Measurements from ENCODE around the gene TADA2B.

The TADA2B gene

GRCh38 chr4:7062816-7063215, 19.6 kb downstream of the TADA2B start:
- Histone ChIP-seq H3K27ac (ENCODE audit: low read length) (no peak overlapping the region), H3K9me3 (ENCODE audit: control insufficient read depth in 1 of 2, low read length in 2 of 2) (no peaks in the 10 kb centered on the region), H3K4me1 (ENCODE audit: control insufficient read depth in 1 of 2, insufficient read depth in 2 of 2, low read length in 2 of 2) (peaks cover 10 to 18% of the 10 kb centered on the region in 2 donors), H3K36me3 (ENCODE audit: control insufficient read depth in 1 of 2, insufficient read depth in 2 of 2, low read length in 2 of 2) (peaks cover 36 to 37% of the 10 kb centered on the region in 2 donors), H3K27me3 (ENCODE audit: low read depth, low read length) (no peaks in the 10 kb centered on the region), H3K4me3 (ENCODE audit: low read depth in 1 of 2, low read length in 2 of 2) (no peak overlapping the region)

GRCh38 chr4:7063362-7063761, 20.2 kb downstream of the TADA2B start:
- Histone ChIP-seq H3K9me3 (ENCODE audit: control insufficient read depth in 1 of 2, low read length in 2 of 2) (no peaks in the 10 kb centered on the region), H3K4me3 (ENCODE audit: low read depth in 1 of 2, low read length in 2 of 2) (no peak overlapping the region), H3K27me3 (ENCODE audit: low read depth, low read length) (no peaks in the 10 kb centered on the region), H3K4me1 (ENCODE audit: control insufficient read depth in 1 of 2, insufficient read depth in 2 of 2, low read length in 2 of 2) (peaks cover 10 to 18% of the 10 kb centered on the region in 2 donors), H3K36me3 (ENCODE audit: control insufficient read depth in 1 of 2, insufficient read depth in 2 of 2, low read length in 2 of 2) (peaks cover 36 to 37% of the 10 kb centered on the region in 2 donors), H3K27ac (ENCODE audit: low read length) (no peak overlapping the region)

DNA sequence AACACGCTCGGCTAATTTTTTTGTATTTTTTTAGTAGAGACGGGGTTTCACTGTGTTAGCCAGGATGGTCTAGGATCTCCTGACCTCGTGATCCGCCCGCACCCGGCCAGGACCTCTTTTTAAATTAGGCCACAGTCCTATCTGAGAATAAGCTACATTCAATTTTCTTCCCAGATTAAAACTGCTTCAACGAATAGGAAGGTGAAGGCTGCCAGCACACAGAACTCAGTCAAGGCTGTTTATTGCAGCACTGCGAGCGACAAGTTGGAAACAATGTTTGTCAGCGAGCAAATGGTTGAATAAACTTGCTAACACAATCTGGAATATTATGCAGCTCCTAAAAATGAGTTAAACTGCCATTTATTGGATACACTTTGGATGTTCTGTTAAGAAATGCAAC, 22.8 kb downstream of the TADA2B start:
- no peak overlapping the region for H3K4me3 ChIP-seq (ENCODE audit: low read depth in 1 of 2, low read length in 2 of 2)

GRCh38 chr4:7066493-7066892, 23.3 kb downstream of the TADA2B start:
- Histone ChIP-seq H3K36me3 (ENCODE audit: control insufficient read depth in 1 of 2, insufficient read depth in 2 of 2, low read length in 2 of 2) (peaks cover 14 to 17% of the 10 kb centered on the region in 2 donors), H3K4me1 (ENCODE audit: control insufficient read depth in 1 of 2, insufficient read depth in 2 of 2, low read length in 2 of 2) (peaks cover 10 to 24% of the 10 kb centered on the region in 2 donors), H3K4me3 (ENCODE audit: low read depth in 1 of 2, low read length in 2 of 2) (peak overlapping the region; percentile 79 to 92), H3K27ac (ENCODE audit: low read length) (peak overlapping the region; percentile 77), H3K9me3 (ENCODE audit: control insufficient read depth in 1 of 2, low read length in 2 of 2) (no peaks in the 10 kb centered on the region), H3K27me3 (ENCODE audit: low read depth, low read length) (no peaks in the 10 kb centered on the region)

More for the DNA sequence above, 22.8 kb downstream of the TADA2B start:
- Histone ChIP-seq H3K9me3 (ENCODE audit: control insufficient read depth in 1 of 2, low read length in 2 of 2) (no peaks in the 10 kb centered on the region), H3K36me3 (ENCODE audit: control insufficient read depth in 1 of 2, insufficient read depth in 2 of 2, low read length in 2 of 2) (peaks cover 19 to 21% of the 10 kb centered on the region in 2 donors), H3K4me1 (ENCODE audit: control insufficient read depth in 1 of 2, insufficient read depth in 2 of 2, low read length in 2 of 2) (peaks cover 10 to 24% of the 10 kb centered on the region in 2 donors), H3K27ac (ENCODE audit: low read length) (no peak overlapping the region), H3K27me3 (ENCODE audit: low read depth, low read length) (no peaks in the 10 kb centered on the region)

- Histone ChIP-seq H3K4me1 (ENCODE audit: control insufficient read depth in 1 of 2, insufficient read depth in 2 of 2, low read length in 2 of 2) (peaks cover 10 to 24% of the 10 kb centered on the region in 2 donors), H3K27me3 (ENCODE audit: low read depth, low read length) (no peaks in the 10 kb centered on the region), H3K9me3 (ENCODE audit: control insufficient read depth in 1 of 2, low read length in 2 of 2) (no peaks in the 10 kb centered on the region), H3K4me3 (ENCODE audit: low read depth in 1 of 2, low read length in 2 of 2) (peak overlapping the region; percentile 79 to 92), H3K36me3 (ENCODE audit: control insufficient read depth in 1 of 2, insufficient read depth in 2 of 2, low read length in 2 of 2) (peaks cover 9 to 11% of the 10 kb centered on the region in 2 donors), H3K27ac (ENCODE audit: low read length) (peak overlapping the region; percentile 77)
These were observed 23.9 kb downstream of the TADA2B start for GRCh38 chr4:7067126-7067451.

DNA sequence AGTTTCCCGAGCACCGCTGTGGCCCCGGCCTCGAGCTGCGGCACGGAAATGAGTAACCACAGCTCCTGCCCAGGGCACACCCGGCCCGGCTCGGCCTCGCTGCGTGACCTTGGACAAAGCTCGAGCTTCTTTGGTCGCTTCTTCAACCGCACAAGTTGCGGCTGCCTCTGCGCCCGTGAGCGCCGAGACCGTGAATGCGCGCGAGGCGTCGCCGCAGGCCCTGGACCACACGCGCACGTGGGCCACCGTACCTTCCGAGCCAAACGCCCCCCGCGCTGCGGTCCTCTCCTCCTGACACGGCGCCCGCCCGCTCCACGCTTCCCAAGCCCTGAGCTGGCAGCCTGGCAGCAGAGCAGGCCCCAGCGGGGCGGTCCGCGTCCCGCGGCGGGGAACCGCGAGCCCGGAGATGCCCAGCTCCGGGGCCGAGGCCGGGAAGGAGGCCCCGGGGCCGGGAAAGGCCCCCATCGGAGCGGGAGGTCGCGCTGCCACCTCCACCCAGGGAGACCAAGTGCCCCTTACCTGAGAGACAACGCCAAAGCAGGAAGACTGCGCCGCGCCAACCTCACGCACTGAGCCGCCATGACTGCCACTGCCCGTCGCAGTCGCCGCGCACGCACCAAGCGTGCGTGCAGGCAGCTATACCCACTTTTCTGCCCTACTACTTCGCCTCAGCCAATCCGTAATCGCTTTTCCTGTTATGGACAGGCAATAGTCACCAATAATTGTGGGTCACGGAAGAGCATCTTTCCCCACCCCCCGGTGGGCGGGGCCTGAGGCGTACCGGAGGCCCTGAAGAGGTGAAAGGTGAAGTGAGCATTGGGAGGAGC, 24.5 kb downstream of the TADA2B start, which contains the start of gene GRPEL1:
Gene GRPEL1, minus strand, starts transcription at position 613 of the 827 bp plus-strand sequence. Its CDS starts 32 bp downstream, at position 581.
- Histone ChIP-seq H3K27ac (ENCODE audit: low read length) (peak within 1 kb of the TSS; percentile 83), H3K4me1 (ENCODE audit: control insufficient read depth in 1 of 2, insufficient read depth in 2 of 2, low read length in 2 of 2) (peaks cover 10 to 24% of the 10 kb centered on the region in 2 donors), H3K9me3 (ENCODE audit: control insufficient read depth in 1 of 2, low read length in 2 of 2) (no peaks in the 10 kb centered on the region), H3K36me3 (ENCODE audit: control insufficient read depth in 1 of 2, insufficient read depth in 2 of 2, low read length in 2 of 2) (peaks cover 9% of the 10 kb centered on the region in 2 donors), H3K4me3 (ENCODE audit: low read depth in 1 of 2, low read length in 2 of 2) (peak within 1 kb of the TSS; percentile 79 to 92), H3K27me3 (ENCODE audit: low read depth, low read length) (no peaks in the 10 kb centered on the region)

- Histone ChIP-seq H3K36me3 (ENCODE audit: control insufficient read depth in 1 of 2, insufficient read depth in 2 of 2, low read length in 2 of 2) (peaks cover 5 to 7% of the 10 kb centered on the region in 2 donors), H3K27me3 (ENCODE audit: low read depth, low read length) (no peaks in the 10 kb centered on the region), H3K9me3 (ENCODE audit: control insufficient read depth in 1 of 2, low read length in 2 of 2) (no peaks in the 10 kb centered on the region), H3K27ac (ENCODE audit: low read length) (peak overlapping the region; percentile 83), H3K4me1 (ENCODE audit: control insufficient read depth in 1 of 2, insufficient read depth in 2 of 2, low read length in 2 of 2) (peaks cover 10 to 24% of the 10 kb centered on the region in 2 donors), H3K4me3 (ENCODE audit: low read depth in 1 of 2, low read length in 2 of 2) (peak overlapping the region; percentile 79 to 92)
These were observed 25.2 kb downstream of the TADA2B start for GRCh38 chr4:7068279-7068842.

DNA sequence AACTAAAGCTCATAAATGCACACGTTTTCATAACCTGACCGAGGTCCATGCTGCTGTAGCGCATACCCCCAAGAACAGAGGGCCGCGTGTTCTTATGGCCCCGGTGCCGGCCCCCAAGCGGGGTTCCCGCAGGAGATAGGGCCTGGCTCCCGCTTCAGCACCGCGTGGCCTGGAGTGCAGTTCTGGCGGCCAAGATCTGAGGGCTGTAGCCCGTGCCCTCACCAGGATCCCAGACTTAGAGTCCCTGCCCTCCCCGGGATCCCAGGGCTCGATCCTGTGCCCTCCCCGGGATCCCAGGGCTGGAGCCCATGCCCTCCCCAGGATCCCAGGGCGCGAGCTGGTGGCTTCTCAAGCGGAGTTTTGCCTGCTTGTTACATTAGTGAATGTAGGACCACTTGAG, 25.7 kb downstream of the TADA2B start:
- Histone ChIP-seq H3K4me3 (ENCODE audit: low read depth in 1 of 2, low read length in 2 of 2) (peak overlapping the region; percentile 79 to 92), H3K36me3 (ENCODE audit: control insufficient read depth in 1 of 2, insufficient read depth in 2 of 2, low read length in 2 of 2) (peaks cover under 1 to 2% of the 10 kb centered on the region in 2 donors), H3K9me3 (ENCODE audit: control insufficient read depth in 1 of 2, low read length in 2 of 2) (no peaks in the 10 kb centered on the region), H3K27me3 (ENCODE audit: low read depth, low read length) (no peaks in the 10 kb centered on the region), H3K27ac (ENCODE audit: low read length) (peak overlapping the region; percentile 83), H3K4me1 (ENCODE audit: control insufficient read depth in 1 of 2, insufficient read depth in 2 of 2, low read length in 2 of 2) (peaks cover 10 to 24% of the 10 kb centered on the region in 2 donors)

DNA sequence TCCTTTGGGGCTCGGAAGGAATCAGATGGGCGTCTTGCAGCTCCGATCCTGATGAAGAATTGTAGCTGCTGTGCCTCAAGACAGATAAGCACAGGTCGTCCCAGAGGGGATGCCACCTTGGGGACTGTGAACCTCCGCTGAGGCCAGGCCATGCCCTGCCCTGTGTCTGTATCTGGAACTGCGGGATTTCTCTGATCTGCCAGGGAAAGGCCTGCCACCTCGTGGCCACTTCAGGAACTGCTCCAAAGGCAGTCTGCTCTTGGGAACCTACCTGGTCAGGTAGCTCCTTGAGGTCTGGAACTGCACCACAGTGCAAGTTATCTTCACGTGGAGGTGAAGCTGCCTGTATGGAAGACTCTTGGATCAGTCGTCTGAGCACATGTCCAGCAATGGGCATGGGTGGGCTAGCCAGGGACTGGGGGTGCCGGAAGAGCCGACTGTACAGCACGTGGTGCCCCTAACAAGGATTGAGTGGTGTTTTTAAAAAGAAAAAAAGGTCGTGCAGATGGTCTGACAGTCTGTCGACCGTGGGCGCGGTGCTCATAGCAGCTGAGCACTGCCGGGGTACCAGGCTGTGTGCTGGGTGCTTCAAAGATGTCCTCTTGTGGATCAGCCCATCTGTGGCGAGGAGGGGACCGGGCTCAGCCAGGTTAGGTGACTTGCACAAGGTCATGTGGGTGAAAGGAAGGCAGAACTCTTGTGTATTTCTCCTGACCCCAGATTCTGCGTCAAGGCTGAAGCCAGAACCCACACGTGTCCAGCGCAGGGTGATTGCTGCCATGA, 27.7 kb downstream of the TADA2B start:
- Histone ChIP-seq H3K4me3 (ENCODE audit: low read depth in 1 of 2, low read length in 2 of 2) (no peak overlapping the region), H3K4me1 (ENCODE audit: control insufficient read depth in 1 of 2, insufficient read depth in 2 of 2, low read length in 2 of 2) (peaks cover 10 to 21% of the 10 kb centered on the region in 2 donors), H3K36me3 (ENCODE audit: control insufficient read depth in 1 of 2, insufficient read depth in 2 of 2, low read length in 2 of 2) (no peaks in the 10 kb centered on the region), H3K27me3 (ENCODE audit: low read depth, low read length) (no peaks in the 10 kb centered on the region), H3K9me3 (ENCODE audit: control insufficient read depth in 1 of 2, low read length in 2 of 2) (no peaks in the 10 kb centered on the region), H3K27ac (ENCODE audit: low read length) (no peak overlapping the region)

DNA sequence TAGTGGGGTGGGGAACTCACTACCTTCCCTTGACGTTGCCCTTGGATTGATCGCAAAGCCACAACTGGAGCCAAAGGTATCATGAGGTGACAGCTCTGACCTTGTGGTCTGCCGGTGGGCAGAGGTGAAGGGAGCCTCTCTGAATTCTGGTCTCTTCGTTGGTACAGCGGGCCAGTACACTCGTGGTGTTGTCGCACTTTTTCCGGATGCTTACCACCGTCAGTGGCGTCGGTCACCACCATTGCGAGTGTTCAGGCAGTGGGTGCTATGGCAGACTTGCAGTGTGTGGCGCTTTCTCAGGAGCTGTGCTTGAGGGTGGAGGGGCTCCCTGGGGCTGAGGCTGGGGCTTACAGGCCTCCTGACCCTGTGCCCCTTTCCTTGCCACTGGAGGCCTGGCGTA, 29.9 kb downstream of the TADA2B start:
- Histone ChIP-seq H3K36me3 (ENCODE audit: control insufficient read depth in 1 of 2, insufficient read depth in 2 of 2, low read length in 2 of 2) (no peaks in the 10 kb centered on the region), H3K4me1 (ENCODE audit: control insufficient read depth in 1 of 2, insufficient read depth in 2 of 2, low read length in 2 of 2) (peaks cover 0 to 6% of the 10 kb centered on the region in 2 donors), H3K27me3 (ENCODE audit: low read depth, low read length) (no peaks in the 10 kb centered on the region), H3K9me3 (ENCODE audit: control insufficient read depth in 1 of 2, low read length in 2 of 2) (no peaks in the 10 kb centered on the region), H3K4me3 (ENCODE audit: low read depth in 1 of 2, low read length in 2 of 2) (no peak overlapping the region), H3K27ac (ENCODE audit: low read length) (no peak overlapping the region)
